ENCODE measurements around the gene PRKAR1A.

DNA sequence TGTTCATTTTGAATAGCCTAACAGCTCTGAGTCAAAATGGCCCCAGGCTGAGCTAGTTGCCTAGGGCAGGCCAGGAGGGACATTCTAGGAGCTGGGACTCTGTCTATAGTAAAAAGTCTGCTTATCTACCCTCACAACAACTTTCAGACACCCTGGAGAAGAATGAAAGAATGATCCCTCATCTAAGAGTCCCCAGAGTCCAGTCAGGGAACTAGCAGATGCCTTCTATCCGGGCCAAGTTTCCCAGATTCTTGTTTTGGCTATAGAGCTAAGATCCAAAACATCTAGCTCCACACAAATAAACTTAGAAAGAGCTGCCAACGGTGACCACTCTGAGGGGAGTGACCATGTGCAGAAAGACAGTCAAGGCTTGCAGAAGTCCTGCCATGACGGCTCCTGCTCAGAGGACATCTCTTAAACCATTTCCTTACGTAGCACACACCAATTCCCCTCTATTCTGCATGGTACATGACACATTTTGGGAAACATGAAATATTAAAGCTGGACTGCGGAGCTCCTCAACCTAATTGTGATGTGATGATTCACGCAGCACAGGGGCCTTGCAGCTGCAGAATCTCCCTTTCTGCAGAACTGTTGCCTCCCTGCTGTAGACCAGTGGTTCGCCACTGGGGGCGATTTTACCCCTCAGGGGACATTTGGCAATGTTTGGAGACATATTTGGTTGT lies 64.7 kb downstream of the PRKAR1A start:
- TF ChIP-seq, protein P1, sequence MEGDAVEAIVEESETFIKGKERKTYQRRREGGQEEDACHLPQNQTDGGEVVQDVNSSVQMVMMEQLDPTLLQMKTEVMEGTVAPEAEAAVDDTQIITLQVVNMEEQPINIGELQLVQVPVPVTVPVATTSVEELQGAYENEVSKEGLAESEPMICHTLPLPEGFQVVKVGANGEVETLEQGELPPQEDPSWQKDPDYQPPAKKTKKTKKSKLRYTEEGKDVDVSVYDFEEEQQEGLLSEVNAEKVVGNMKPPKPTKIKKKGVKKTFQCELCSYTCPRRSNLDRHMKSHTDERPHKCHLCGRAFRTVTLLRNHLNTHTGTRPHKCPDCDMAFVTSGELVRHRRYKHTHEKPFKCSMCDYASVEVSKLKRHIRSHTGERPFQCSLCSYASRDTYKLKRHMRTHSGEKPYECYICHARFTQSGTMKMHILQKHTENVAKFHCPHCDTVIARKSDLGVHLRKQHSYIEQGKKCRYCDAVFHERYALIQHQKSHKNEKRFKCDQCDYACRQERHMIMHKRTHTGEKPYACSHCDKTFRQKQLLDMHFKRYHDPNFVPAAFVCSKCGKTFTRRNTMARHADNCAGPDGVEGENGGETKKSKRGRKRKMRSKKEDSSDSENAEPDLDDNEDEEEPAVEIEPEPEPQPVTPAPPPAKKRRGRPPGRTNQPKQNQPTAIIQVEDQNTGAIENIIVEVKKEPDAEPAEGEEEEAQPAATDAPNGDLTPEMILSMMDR (IDR thresholded peaks at IDR 0.05; ENCODE audit: insufficient read depth, low read length), result no peak
- no peak for TF ChIP-seq POLR2AphosphoS5 (IDR thresholded peaks at IDR 0.05; ENCODE audit: low read depth)
- no peak for TF ChIP-seq GABPA (IDR thresholded peaks at IDR 0.05; ENCODE audit: low read depth)
- TF ChIP-seq REST (IDR thresholded peaks at IDR 0.05; ENCODE audit: insufficient replicate concordance, low read depth), result no peak
- no peak for TF ChIP-seq SPI1 (IDR thresholded peaks at IDR 0.05; ENCODE audit: borderline replicate concordance, low read depth)
